ENCODE results near the gene MEGF11.
"Not testable (repeated sequence)": the region's sequence is repeated elsewhere in the genome, so short reads cannot be mapped to it uniquely, and the experiment has no call there.

MEGF11 gene

GRCh38 chr15:65909831-65910230, 343.7 kb downstream of the MEGF11 start:
- no peak for FAIRE-seq

- FAIRE-seq, result no peak
Measured at GRCh38 chr15:65908876-65909275, 344.7 kb downstream of the MEGF11 start.

GRCh38 chr15:65907661-65908060, 345.9 kb downstream of the MEGF11 start:
- no peak for FAIRE-seq

- no peak for FAIRE-seq
Measured at GRCh38 chr15:65906396-65906795, 347.2 kb downstream of the MEGF11 start.

- no peak for FAIRE-seq
Measured at GRCh38 chr15:65904301-65904700, 349.2 kb downstream of the MEGF11 start.

- no peak for FAIRE-seq
Measured at GRCh38 chr15:65903296-65904073, 350.1 kb downstream of the MEGF11 start.

- no peak for FAIRE-seq
Measured at GRCh38 chr15:65902373-65902772, 351.2 kb downstream of the MEGF11 start.

GRCh38 chr15:65901836-65902235, 351.7 kb downstream of the MEGF11 start:
- no peak for FAIRE-seq

GRCh38 chr15:65901336-65901735, 352.2 kb downstream of the MEGF11 start:
- no peak for FAIRE-seq

- FAIRE-seq, result no peak
Measured at GRCh38 chr15:65900488-65900887, 353.1 kb downstream of the MEGF11 start.

- FAIRE-seq, result no peak
Measured at GRCh38 chr15:65896236-65896635, 357.3 kb downstream of the MEGF11 start.

GRCh38 chr15:65893060-65893459, 360.5 kb downstream of the MEGF11 start:
- FAIRE-seq, result no peak

GRCh38 chr15:65888981-65889380, 364.6 kb downstream of the MEGF11 start:
- no peak for FAIRE-seq

- no peak for FAIRE-seq
Measured at GRCh38 chr15:65887565-65887964, 366.0 kb downstream of the MEGF11 start.

- no peak for FAIRE-seq
Measured at GRCh38 chr15:65885668-65886218, 367.8 kb downstream of the MEGF11 start.

- FAIRE-seq, result no peak
Measured at GRCh38 chr15:65884511-65884910, 369.0 kb downstream of the MEGF11 start.

- no peak for FAIRE-seq
Measured at GRCh38 chr15:65883571-65883970, 370.0 kb downstream of the MEGF11 start.

- FAIRE-seq, result no peak
Measured at GRCh38 chr15:65881766-65882434, 371.6 kb downstream of the MEGF11 start.

- FAIRE-seq, result no peak
Measured at GRCh38 chr15:65877749-65878148, 375.8 kb downstream of the MEGF11 start.

GRCh38 chr15:65875458-65875857, 378.1 kb downstream of the MEGF11 start:
- no peak for FAIRE-seq

GRCh38 chr15:65873256-65873655, 380.3 kb downstream of the MEGF11 start:
- FAIRE-seq, result no peak

- FAIRE-seq, result not testable (repeated sequence)
Measured at GRCh38 chr15:65872596-65872995, 381.0 kb downstream of the MEGF11 start.

- not testable (repeated sequence) for FAIRE-seq
Measured at GRCh38 chr15:65871886-65872285, 381.7 kb downstream of the MEGF11 start.

GRCh38 chr15:65870889-65871533, 382.5 kb downstream of the MEGF11 start:
- FAIRE-seq, result no peak

Data from A204.1 (cell line).